SJCRH30 (cell line): ENCODE measurements around the gene FBXO3. TPM values are rescaled to one million over a fixed set of nuclear protein-coding genes. Genes with fewer than 3 reads are reported as not detected.
A peak's percentile ranks its signal among the peaks of the same experiment; 100 is the strongest.
"Not testable (repeated sequence)": the region's sequence is repeated elsewhere in the genome, so short reads cannot be mapped to it uniquely, and the experiment has no call there.

ENCODE experiments used
- DNase-seq, 2 experiments: peaks; one replicate each; pipeline ENCODE4 v3.0.0-alpha.2; 2015 to 2020
- H3K27ac ChIP-seq: fragments of 250-450 bp; sonication (Bioruptor Pico); 2 replicates; pipeline ENCODE4 v1.5.1; 2020; ENCODE audit warnings: mild to moderate bottlenecking, moderate library complexity
- H3K27me3 ChIP-seq: fragments of 250-450 bp; sonication (Bioruptor Pico); 2 replicates; pipeline ENCODE4 v1.5.1; 2020; ENCODE audit warnings: mild to moderate bottlenecking, moderate library complexity
- H3K36me3 ChIP-seq: fragments of 250-450 bp; sonication (Bioruptor Pico); 2 replicates; pipeline ENCODE4 v1.5.1; 2020; ENCODE audit warnings: mild to moderate bottlenecking, moderate library complexity
- H3K4me1 ChIP-seq: fragments of 250-450 bp; sonication (Bioruptor Pico); 2 replicates; pipeline ENCODE4 v1.5.1; 2020; ENCODE audit warnings: mild to moderate bottlenecking, moderate library complexity
- H3K4me3 ChIP-seq: fragments of 250-450 bp; sonication (Bioruptor Pico); 2 replicates; pipeline ENCODE4 v1.5.1; 2020; ENCODE audit warnings: mild to moderate bottlenecking, moderate library complexity
- H3K9me3 ChIP-seq: fragments of 250-450 bp; sonication (Bioruptor Pico); replicated peaks from 2 replicates; pipeline ENCODE4 v1.5.1; 2020; ENCODE audit warnings: mild to moderate bottlenecking, moderate library complexity
- total RNA-seq: library from RNA; depleted of rRNA; stranded (reverse); fragments of >200 nt; shearing (Covaris generic); gene quantifications from 2 replicates; pipeline ENCODE4 v1.2.3, GENCODE V29; 2014; rRNA removed

The FBXO3 gene
- total RNA-seq = 26.2 and 30.4 TPM in 2 replicates

GRCh38 chr11:33773987-33774735, at the start of gene FBXO3:
TSS of gene FBXO3 (minus strand) at chr11:33774520. CDS start at chr11:33774497, 23 bp downstream.
- peak within 1 kb of the TSS; percentile 33; the same call in 1 of the 2 replicates for H3K27ac ChIP-seq
- DNase-seq = peak; percentile 87 to 91
- H3K36me3 ChIP-seq = no peaks in the 10 kb centered on the region
- H3K4me3 ChIP-seq = peak within 1 kb of the TSS; percentile 84
- no peaks in the 10 kb centered on the region for H3K27me3 ChIP-seq
- H3K4me1 ChIP-seq = peaks cover 19% of the 10 kb centered on the region
- no peaks in the 10 kb centered on the region for H3K9me3 ChIP-seq

- not testable (repeated sequence) for H3K27ac ChIP-seq, H3K4me3 ChIP-seq, DNase-seq, H3K27me3 ChIP-seq, H3K9me3 ChIP-seq, H3K4me1 ChIP-seq, H3K36me3 ChIP-seq
These were observed 48.7 kb upstream of the FBXO3 start for GRCh38 chr11:33822981-33823380.

GRCh38 chr11:33819278-33820035, 45.1 kb upstream of the FBXO3 start:
- H3K27me3 ChIP-seq = no peaks in the 10 kb centered on the region
- H3K36me3 ChIP-seq = no peaks in the 10 kb centered on the region
- no peaks in the 10 kb centered on the region for H3K9me3 ChIP-seq
- no peak overlapping the region for H3K4me3 ChIP-seq
- no peaks in the 10 kb centered on the region for H3K4me1 ChIP-seq
- no peak overlapping the region for H3K27ac ChIP-seq
- no peak for DNase-seq

GRCh38 chr11:33808228-33808828, 34.0 kb upstream of the FBXO3 start:
- no peaks in the 10 kb centered on the region for H3K36me3 ChIP-seq
- H3K4me1 ChIP-seq = no peaks in the 10 kb centered on the region; the same call in 1 of the 2 replicates
- H3K27me3 ChIP-seq = no peaks in the 10 kb centered on the region
- H3K27ac ChIP-seq = no peak overlapping the region
- no peak overlapping the region for H3K4me3 ChIP-seq
- H3K9me3 ChIP-seq = no peaks in the 10 kb centered on the region
- peak; percentile 78 to 89 for DNase-seq

GRCh38 chr11:33804471-33804870, 30.2 kb upstream of the FBXO3 start:
- H3K27ac ChIP-seq = no peak overlapping the region
- no peak for DNase-seq
- no peaks in the 10 kb centered on the region for H3K36me3 ChIP-seq

GRCh38 chr11:33802194-33802950, 28.1 kb upstream of the FBXO3 start:
- peak; percentile 83 to 90 for DNase-seq

More at GRCh38 chr11:33804471-33804870, 30.2 kb upstream of the FBXO3 start:
- no peaks in the 10 kb centered on the region for H3K27me3 ChIP-seq
- H3K4me3 ChIP-seq = no peak overlapping the region
- H3K9me3 ChIP-seq = no peaks in the 10 kb centered on the region
- H3K4me1 ChIP-seq = peaks cover 9% of the 10 kb centered on the region; the same call in 1 of the 2 replicates

GRCh38 chr11:33801821-33802193, 27.5 kb upstream of the FBXO3 start:
- Histone ChIP-seq H3K36me3 (no peaks in the 10 kb centered on the region), H3K27me3 (no peaks in the 10 kb centered on the region), H3K4me1 (peaks cover 9% of the 10 kb centered on the region; the same call in 1 of the 2 replicates), H3K27ac (no peak overlapping the region; the same call in 1 of the 2 replicates), H3K4me3 (peak overlapping the region; percentile 56), H3K9me3 (no peaks in the 10 kb centered on the region)
- DNase-seq = no peak

More at GRCh38 chr11:33802194-33802950, 28.1 kb upstream of the FBXO3 start:
- peak overlapping the region; percentile 56 for H3K4me3 ChIP-seq
- H3K36me3 ChIP-seq = no peaks in the 10 kb centered on the region
- H3K27me3 ChIP-seq = no peaks in the 10 kb centered on the region
- H3K27ac ChIP-seq = peak overlapping the region; percentile 7; the same call in 1 of the 2 replicates
- H3K4me1 ChIP-seq = peaks cover 9% of the 10 kb centered on the region; the same call in 1 of the 2 replicates
- no peaks in the 10 kb centered on the region for H3K9me3 ChIP-seq

GRCh38 chr11:33797879-33798278, 23.6 kb upstream of the FBXO3 start:
- H3K4me3 ChIP-seq = no peak overlapping the region
- no peak for DNase-seq
- no peaks in the 10 kb centered on the region for H3K9me3 ChIP-seq
- H3K4me1 ChIP-seq = peaks cover 10% of the 10 kb centered on the region; the same call in 1 of the 2 replicates
- no peaks in the 10 kb centered on the region for H3K36me3 ChIP-seq
- no peak overlapping the region for H3K27ac ChIP-seq
- H3K27me3 ChIP-seq = no peaks in the 10 kb centered on the region

- DNase-seq = peak; percentile 21 to 49
- Histone ChIP-seq H3K9me3 (no peaks in the 10 kb centered on the region; the same call in 1 of the 2 replicates), H3K4me1 (peaks cover 15% of the 10 kb centered on the region), H3K27me3 (no peaks in the 10 kb centered on the region), H3K36me3 (no peaks in the 10 kb centered on the region), H3K27ac (no peak overlapping the region), H3K4me3 (no peak overlapping the region)
These were observed 15.7 kb upstream of the FBXO3 start for GRCh38 chr11:33790040-33790439.

GRCh38 chr11:33788095-33788494, 13.8 kb upstream of the FBXO3 start:
- not testable (repeated sequence) for H3K27ac ChIP-seq, H3K4me3 ChIP-seq, H3K27me3 ChIP-seq, H3K36me3 ChIP-seq, DNase-seq, H3K9me3 ChIP-seq
- peaks cover 12% of the 10 kb centered on the region for H3K4me1 ChIP-seq

- DNase-seq = no peak
These were observed 12.8 kb upstream of the FBXO3 start for GRCh38 chr11:33787076-33787475.

GRCh38 chr11:33785609-33786008, 11.3 kb upstream of the FBXO3 start:
- Histone ChIP-seq H3K4me3 (no peak overlapping the region), H3K27ac (no peak overlapping the region), H3K36me3 (no peaks in the 10 kb centered on the region), H3K4me1 (peaks cover 13% of the 10 kb centered on the region), H3K9me3 (no peaks in the 10 kb centered on the region; the same call in 1 of the 2 replicates), H3K27me3 (no peaks in the 10 kb centered on the region)
- no peak for DNase-seq

More at GRCh38 chr11:33787076-33787475, 12.8 kb upstream of the FBXO3 start:
- H3K27ac ChIP-seq = no peak overlapping the region
- H3K9me3 ChIP-seq = no peaks in the 10 kb centered on the region; the same call in 1 of the 2 replicates
- H3K4me1 ChIP-seq = peaks cover 12% of the 10 kb centered on the region
- no peak overlapping the region for H3K4me3 ChIP-seq
- no peaks in the 10 kb centered on the region for H3K27me3 ChIP-seq
- H3K36me3 ChIP-seq = no peaks in the 10 kb centered on the region

GRCh38 chr11:33779849-33780528, 5.7 kb upstream of the FBXO3 start:
- peak overlapping the region; percentile 58 for H3K27ac ChIP-seq
- H3K9me3 ChIP-seq = no peaks in the 10 kb centered on the region
- H3K4me1 ChIP-seq = peaks cover 34% of the 10 kb centered on the region
- H3K27me3 ChIP-seq = no peaks in the 10 kb centered on the region
- peak; percentile 54 to 59 for DNase-seq
- 0 out of 2 replicates have a peak overlapping the region, but pooled peaks have one; percentile 4 for H3K4me3 ChIP-seq
- H3K36me3 ChIP-seq = no peaks in the 10 kb centered on the region
